ENCODE data around the gene DENND6B. TPM values are rescaled to one million over a fixed set of nuclear protein-coding genes. Genes with fewer than 3 reads are reported as not detected.

Gene DENND6B
- total RNA-seq, 1 experiment from 2014 or later: 13.2 TPM

GRCh38 chr22:50315289-50316113 is 11.3 kb downstream of the DENND6B start:
- intact Hi-C loops (cut with micrococcal nuclease; ENCODE audit: unreplicated experiment): no loop called here
- H3K27ac Mint-ChIP-seq (ENCODE audit: unreplicated experiment): no peak overlapping the region
- no peak for DNase-seq
- no peak overlapping the region for H3K4me3 Mint-ChIP-seq (ENCODE audit: low read depth, unreplicated experiment)
- no TSS peak for BruUV-seq (replicated peaks)
- no peak for TF ChIP-seq CTCF (IDR thresholded peaks at IDR 0.05; ENCODE audit: unreplicated experiment)
- no peaks in the 10 kb centered on the region for H3K27me3 Mint-ChIP-seq (ENCODE audit: unreplicated experiment)
- CTCF ChIA-PET: interaction anchor here (0.6 kb wide), 1 partner anchor 472 kb away, joined by 3 read pairs; no protein-coding TSS in a partner anchor
- no peaks in the 10 kb centered on the region for H3K9me3 Mint-ChIP-seq (ENCODE audit: low read depth, unreplicated experiment)
- no peaks in the 10 kb centered on the region for H3K4me1 Mint-ChIP-seq (ENCODE audit: low read depth, unreplicated experiment)
- H3K36me3 Mint-ChIP-seq (ENCODE audit: insufficient read depth, unreplicated experiment): peaks cover 17% of the 10 kb centered on the region

DNA sequence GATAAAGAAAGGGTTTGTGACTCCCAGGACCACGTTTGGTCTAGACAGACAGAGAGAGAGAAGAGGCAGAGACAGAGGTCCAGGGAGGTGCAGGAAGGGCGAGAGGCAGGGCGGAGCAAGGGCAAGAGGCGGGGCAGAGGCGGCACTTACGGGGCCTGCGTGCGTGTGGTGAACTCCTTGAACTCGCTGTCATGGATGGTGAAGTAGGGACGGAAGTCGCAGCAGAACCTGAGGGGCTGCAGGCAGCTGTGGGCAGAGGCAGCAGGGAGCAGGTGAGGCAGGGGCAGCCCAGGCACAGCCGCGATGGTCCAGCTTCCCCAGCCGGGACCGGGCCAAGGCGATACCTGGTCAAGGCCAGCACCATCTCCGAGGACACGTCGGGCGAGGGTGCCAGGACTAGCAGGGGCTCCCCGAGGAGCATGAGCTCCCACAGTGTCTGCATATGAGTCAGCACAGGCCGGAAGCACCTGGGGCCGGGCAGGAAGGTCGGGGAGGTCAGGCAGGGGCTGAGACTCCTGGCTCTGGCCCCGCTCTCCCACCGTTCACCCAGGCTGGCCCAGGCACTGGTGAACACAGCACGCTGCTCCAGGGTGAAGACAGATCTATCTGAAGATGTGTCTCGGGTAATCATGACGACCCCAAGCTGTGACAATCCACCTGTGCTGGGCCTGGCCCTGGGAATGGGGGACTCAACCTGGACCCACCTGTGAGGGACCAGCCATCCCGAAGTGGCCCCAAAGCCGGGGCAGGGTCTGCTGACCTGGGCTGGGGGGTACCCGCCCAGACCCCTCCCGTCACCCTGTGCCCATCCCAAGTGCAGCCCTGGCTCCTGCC is 12.1 kb downstream of the DENND6B start:
- TF ChIP-seq CTCF (IDR thresholded peaks at IDR 0.05; ENCODE audit: unreplicated experiment): no peak
- no peaks in the 10 kb centered on the region for H3K27me3 Mint-ChIP-seq (ENCODE audit: unreplicated experiment)
- no TSS peak for BruUV-seq (replicated peaks)
- H3K27ac Mint-ChIP-seq (ENCODE audit: unreplicated experiment): no peak overlapping the region
- H3K9me3 Mint-ChIP-seq (ENCODE audit: low read depth, unreplicated experiment): no peaks in the 10 kb centered on the region
- no peaks in the 10 kb centered on the region for H3K4me1 Mint-ChIP-seq (ENCODE audit: low read depth, unreplicated experiment)
- intact Hi-C loops (cut with micrococcal nuclease; ENCODE audit: unreplicated experiment): no loop called here
- CTCF ChIA-PET: no interaction called here
- no peak overlapping the region for H3K4me3 Mint-ChIP-seq (ENCODE audit: low read depth, unreplicated experiment)
- no peak for DNase-seq
- H3K36me3 Mint-ChIP-seq (ENCODE audit: insufficient read depth, unreplicated experiment): peaks cover 17% of the 10 kb centered on the region

- Mint-ChIP-seq H3K36me3 (ENCODE audit: insufficient read depth, unreplicated experiment) (peaks cover 17% of the 10 kb centered on the region), H3K27me3 (ENCODE audit: unreplicated experiment) (no peaks in the 10 kb centered on the region), H3K9me3 (ENCODE audit: low read depth, unreplicated experiment) (no peaks in the 10 kb centered on the region), H3K27ac (ENCODE audit: unreplicated experiment) (no peak overlapping the region), H3K4me1 (ENCODE audit: low read depth, unreplicated experiment) (no peaks in the 10 kb centered on the region), H3K4me3 (ENCODE audit: low read depth, unreplicated experiment) (no peak overlapping the region)
- no peak for DNase-seq
- no peak for TF ChIP-seq CTCF (IDR thresholded peaks at IDR 0.05; ENCODE audit: unreplicated experiment)
- intact Hi-C loops (cut with micrococcal nuclease; ENCODE audit: unreplicated experiment): no loop called here
- no TSS peak for BruUV-seq (replicated peaks)
- CTCF ChIA-PET: interaction anchor here (0.6 kb wide), 1 partner anchor 38 kb away, joined by 5 read pairs; no protein-coding TSS in a partner anchor
These were observed 12.7 kb downstream of the DENND6B start for GRCh38 chr22:50314081-50314454.

DNA sequence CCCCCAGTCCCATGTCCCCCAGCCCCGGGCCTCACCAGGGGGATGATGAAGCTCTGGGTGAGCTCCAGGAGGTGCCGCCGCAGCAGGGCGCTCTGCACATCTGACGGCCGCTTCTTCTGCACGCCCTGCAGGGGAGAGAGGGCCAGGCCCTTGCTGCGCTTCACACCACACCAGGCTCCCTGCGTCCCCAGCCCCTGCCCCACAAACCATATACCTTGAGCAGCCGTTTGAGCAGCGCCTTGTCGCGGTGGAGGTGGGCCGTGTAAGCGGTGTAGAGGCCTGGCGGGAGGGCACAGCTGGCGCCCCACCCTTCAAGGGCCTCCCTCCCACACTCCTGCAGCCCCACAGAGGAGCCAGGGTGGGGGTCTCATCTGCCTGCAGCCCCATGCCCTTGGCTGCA is 13.2 kb downstream of the DENND6B start:
- no peaks in the 10 kb centered on the region for H3K27me3 Mint-ChIP-seq (ENCODE audit: unreplicated experiment)
- no peaks in the 10 kb centered on the region for H3K9me3 Mint-ChIP-seq (ENCODE audit: low read depth, unreplicated experiment)
- no peaks in the 10 kb centered on the region for H3K4me1 Mint-ChIP-seq (ENCODE audit: low read depth, unreplicated experiment)
- no peak for DNase-seq
- CTCF ChIA-PET: interaction anchor here (0.6 kb wide), 1 partner anchor 37 kb away, joined by 5 read pairs; no protein-coding TSS in a partner anchor
- intact Hi-C loops (cut with micrococcal nuclease; ENCODE audit: unreplicated experiment): no loop called here
- H3K4me3 Mint-ChIP-seq (ENCODE audit: low read depth, unreplicated experiment): no peak overlapping the region
- H3K27ac Mint-ChIP-seq (ENCODE audit: unreplicated experiment): no peak overlapping the region
- H3K36me3 Mint-ChIP-seq (ENCODE audit: insufficient read depth, unreplicated experiment): peaks cover 17% of the 10 kb centered on the region
- no TSS peak for BruUV-seq (replicated peaks)
- TF ChIP-seq CTCF (IDR thresholded peaks at IDR 0.05; ENCODE audit: unreplicated experiment): no peak

Data from Calu3 (cell line).